Measurements from ENCODE around the gene KLHDC3. TPM values are rescaled to one million over a fixed set of nuclear protein-coding genes. Genes with fewer than 3 reads are reported as not detected.

KLHDC3 gene
- total and polyA plus RNA-seq, 2 of the 13 experiments (the other 11 are each of a cell fraction or from before 2014, with no cell fraction given) = 78.3 to 91.5 TPM

DNA sequence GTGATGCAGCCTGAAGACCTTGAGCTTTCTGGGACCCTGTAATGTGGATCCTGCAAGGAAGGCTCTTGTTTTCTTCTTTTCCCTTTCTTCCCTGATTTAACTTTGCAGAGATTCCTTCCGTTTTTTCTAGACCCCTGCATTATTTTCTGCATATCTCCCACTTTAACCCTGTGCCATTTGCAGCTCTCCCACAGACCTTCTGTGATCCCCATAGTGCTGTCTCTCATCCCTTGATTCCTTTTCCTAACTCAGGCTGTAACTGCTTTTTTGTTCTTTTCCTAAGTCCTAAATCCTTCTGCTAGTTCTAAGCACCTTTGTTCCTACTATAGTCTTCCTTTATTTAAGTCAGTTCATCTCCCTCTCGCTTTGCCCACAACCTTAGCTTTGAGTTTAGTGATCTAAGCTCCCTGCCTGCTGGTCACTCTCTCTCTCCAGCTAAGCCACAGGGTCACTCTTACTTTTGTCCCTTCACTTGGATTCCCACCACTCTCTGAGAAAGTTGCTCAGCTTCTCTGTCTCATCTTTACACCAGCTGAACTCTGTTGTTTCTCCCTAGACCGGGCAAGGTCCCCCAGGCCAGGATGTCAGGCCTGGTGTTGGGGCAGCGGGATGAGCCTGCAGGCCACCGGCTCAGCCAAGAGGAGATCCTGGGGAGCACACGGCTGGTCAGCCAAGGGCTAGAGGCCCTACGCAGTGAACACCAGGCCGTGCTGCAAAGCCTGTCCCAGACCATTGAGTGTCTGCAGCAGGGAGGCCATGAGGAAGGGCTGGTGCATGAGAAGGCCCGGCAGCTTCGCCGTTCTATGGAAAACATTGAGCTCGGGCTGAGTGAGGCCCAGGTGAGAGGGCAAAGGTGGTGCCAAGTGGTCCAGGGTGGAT is 46.9 kb downstream of the KLHDC3 start (continued):
- TF ChIP-seq PRMT3 (CRISPR knock-in tag; IDR thresholded peaks at IDR 0.05; ENCODE audit: borderline replicate concordance, low read depth) = no peak
- no peak for TF ChIP-seq HNF4G (IDR thresholded peaks at IDR 0.05; ENCODE audit: borderline replicate concordance, low read depth, low read length)
- no peak for TF ChIP-seq HNF4G (CRISPR knock-in tag; IDR thresholded peaks at IDR 0.05; ENCODE audit: borderline replicate concordance, low read depth)
- TF ChIP-seq CEBPG (CRISPR knock-in tag; IDR thresholded peaks at IDR 0.05) = no peak
- no peak for TF ChIP-seq NFRKB (IDR thresholded peaks at IDR 0.05)
- no peak for TF ChIP-seq ZNF337 (CRISPR knock-in tag; IDR thresholded peaks at IDR 0.05; ENCODE audit: borderline replicate concordance, low read depth)
- no peak for TF ChIP-seq ASH2L (IDR thresholded peaks at IDR 0.05; ENCODE audit: insufficient read length, low read depth, low read length)
- TF ChIP-seq NR3C1 (CRISPR knock-in tag; IDR thresholded peaks at IDR 0.05) = no peak
- TF ChIP-seq ZBTB3 (CRISPR knock-in tag; IDR thresholded peaks at IDR 0.05; ENCODE audit: borderline replicate concordance, low read depth) = no peak
- TF ChIP-seq, protein P1, sequence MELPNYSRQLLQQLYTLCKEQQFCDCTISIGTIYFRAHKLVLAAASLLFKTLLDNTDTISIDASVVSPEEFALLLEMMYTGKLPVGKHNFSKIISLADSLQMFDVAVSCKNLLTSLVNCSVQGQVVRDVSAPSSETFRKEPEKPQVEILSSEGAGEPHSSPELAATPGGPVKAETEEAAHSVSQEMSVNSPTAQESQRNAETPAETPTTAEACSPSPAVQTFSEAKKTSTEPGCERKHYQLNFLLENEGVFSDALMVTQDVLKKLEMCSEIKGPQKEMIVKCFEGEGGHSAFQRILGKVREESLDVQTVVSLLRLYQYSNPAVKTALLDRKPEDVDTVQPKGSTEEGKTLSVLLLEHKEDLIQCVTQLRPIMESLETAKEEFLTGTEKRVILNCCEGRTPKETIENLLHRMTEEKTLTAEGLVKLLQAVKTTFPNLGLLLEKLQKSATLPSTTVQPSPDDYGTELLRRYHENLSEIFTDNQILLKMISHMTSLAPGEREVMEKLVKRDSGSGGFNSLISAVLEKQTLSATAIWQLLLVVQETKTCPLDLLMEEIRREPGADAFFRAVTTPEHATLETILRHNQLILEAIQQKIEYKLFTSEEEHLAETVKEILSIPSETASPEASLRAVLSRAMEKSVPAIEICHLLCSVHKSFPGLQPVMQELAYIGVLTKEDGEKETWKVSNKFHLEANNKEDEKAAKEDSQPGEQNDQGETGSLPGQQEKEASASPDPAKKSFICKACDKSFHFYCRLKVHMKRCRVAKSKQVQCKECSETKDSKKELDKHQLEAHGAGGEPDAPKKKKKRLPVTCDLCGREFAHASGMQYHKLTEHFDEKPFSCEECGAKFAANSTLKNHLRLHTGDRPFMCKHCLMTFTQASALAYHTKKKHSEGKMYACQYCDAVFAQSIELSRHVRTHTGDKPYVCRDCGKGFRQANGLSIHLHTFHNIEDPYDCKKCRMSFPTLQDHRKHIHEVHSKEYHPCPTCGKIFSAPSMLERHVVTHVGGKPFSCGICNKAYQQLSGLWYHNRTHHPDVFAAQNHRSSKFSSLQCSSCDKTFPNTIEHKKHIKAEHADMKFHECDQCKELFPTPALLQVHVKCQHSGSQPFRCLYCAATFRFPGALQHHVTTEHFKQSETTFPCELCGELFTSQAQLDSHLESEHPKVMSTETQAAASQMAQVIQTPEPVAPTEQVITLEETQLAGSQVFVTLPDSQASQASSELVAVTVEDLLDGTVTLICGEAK (IDR thresholded peaks at IDR 0.05) = no peak
- TF ChIP-seq, protein P1 (CRISPR knock-in tag; IDR thresholded peaks at IDR 0.05) = no peak
- TF ChIP-seq KLF13 (CRISPR knock-in tag; IDR thresholded peaks at IDR 0.05) = no peak
- no peak for TF ChIP-seq SOX13 (IDR thresholded peaks at IDR 0.05)
- TF ChIP-seq SOX13 (CRISPR knock-in tag; conservative IDR thresholded peaks at IDR 0.05 in 1 of 2, IDR thresholded peaks at IDR 0.05 in 1 of 2) = no peak
- TF ChIP-seq, protein P2, sequence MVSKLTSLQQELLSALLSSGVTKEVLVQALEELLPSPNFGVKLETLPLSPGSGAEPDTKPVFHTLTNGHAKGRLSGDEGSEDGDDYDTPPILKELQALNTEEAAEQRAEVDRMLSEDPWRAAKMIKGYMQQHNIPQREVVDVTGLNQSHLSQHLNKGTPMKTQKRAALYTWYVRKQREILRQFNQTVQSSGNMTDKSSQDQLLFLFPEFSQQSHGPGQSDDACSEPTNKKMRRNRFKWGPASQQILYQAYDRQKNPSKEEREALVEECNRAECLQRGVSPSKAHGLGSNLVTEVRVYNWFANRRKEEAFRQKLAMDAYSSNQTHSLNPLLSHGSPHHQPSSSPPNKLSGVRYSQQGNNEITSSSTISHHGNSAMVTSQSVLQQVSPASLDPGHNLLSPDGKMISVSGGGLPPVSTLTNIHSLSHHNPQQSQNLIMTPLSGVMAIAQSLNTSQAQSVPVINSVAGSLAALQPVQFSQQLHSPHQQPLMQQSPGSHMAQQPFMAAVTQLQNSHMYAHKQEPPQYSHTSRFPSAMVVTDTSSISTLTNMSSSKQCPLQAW (CRISPR knock-in tag; IDR thresholded peaks at IDR 0.05) = peak; percentile 40; the same call in 1 of the 2 replicates
- 0 out of 2 replicates have a peak, but pooled peaks have one; percentile 36 for TF ChIP-seq KLF15 (CRISPR knock-in tag; IDR thresholded peaks at IDR 0.05; ENCODE audit: borderline replicate concordance)
- TF ChIP-seq, protein P3, sequence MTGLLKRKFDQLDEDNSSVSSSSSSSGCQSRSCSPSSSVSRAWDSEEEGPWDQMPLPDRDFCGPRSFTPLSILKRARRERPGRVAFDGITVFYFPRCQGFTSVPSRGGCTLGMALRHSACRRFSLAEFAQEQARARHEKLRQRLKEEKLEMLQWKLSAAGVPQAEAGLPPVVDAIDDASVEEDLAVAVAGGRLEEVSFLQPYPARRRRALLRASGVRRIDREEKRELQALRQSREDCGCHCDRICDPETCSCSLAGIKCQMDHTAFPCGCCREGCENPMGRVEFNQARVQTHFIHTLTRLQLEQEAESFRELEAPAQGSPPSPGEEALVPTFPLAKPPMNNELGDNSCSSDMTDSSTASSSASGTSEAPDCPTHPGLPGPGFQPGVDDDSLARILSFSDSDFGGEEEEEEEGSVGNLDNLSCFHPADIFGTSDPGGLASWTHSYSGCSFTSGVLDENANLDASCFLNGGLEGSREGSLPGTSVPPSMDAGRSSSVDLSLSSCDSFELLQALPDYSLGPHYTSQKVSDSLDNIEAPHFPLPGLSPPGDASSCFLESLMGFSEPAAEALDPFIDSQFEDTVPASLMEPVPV (CRISPR knock-in tag; IDR thresholded peaks at IDR 0.05) = 0 out of 2 replicates have a peak, but pooled peaks have one; percentile 36
